ENCODE measurements around the gene RYR1.
"Not testable (repeated sequence)": the region's sequence is repeated elsewhere in the genome, so short reads cannot be mapped to it uniquely, and the experiment has no call there.

Gene RYR1

GRCh38 chr19:38583985-38584305 lies 150.5 kb downstream of the RYR1 start:
- TF ChIP-seq CTCF (IDR thresholded peaks at IDR 0.05; ENCODE audit: low read depth, low read length, missing control alignments): no peak
- DNase-seq (ENCODE audit: low read depth): no peak
- H3K4me3 ChIP-seq (ENCODE audit: low read depth, low read length): no peak overlapping the region

DNA sequence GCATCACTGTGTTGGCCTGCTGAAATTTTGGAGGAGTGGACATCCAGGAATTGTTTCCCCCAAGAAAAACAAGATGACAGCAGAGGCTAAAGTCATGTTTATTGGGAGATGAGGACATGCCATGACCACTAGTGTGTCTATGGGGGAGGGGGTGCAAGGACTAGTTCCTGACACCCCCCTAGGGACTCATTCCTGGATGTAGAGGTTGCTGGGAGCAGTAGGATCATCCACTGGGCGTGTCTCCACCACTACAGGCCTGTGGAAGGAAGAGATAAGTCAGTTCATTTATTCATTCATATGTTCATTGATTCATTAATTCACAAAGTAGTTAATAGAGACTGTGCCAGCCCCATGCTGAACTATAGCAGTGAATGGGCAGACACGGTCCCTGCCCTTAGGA lies 154.1 kb downstream of the RYR1 start:
- DNase-seq (ENCODE audit: low read depth): no peak
- no peak for TF ChIP-seq CTCF (IDR thresholded peaks at IDR 0.05; ENCODE audit: low read depth, low read length, missing control alignments)
- H3K4me3 ChIP-seq (ENCODE audit: low read depth, low read length): no peak overlapping the region

DNA sequence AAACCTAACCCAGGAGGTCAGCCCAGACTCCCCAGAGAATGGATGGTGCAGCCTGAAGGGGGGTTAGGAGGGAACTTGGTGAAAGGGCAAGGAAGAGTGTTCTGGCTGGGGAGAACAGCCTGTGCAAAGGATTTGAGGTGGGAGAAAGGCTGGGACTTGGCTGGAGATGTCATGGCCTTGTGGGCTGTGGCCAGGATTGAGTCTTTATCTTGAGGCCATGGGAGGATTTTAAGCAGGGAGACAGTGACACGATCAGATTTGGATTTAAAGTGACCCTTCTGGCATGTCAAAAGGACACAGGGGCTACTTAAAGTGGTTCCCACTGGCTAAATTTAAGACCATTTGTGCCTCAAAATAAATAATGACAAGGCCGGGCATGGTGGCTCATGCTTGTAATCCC lies 154.6 kb downstream of the RYR1 start:
- DNase-seq (ENCODE audit: low read depth): no peak
- TF ChIP-seq CTCF (IDR thresholded peaks at IDR 0.05; ENCODE audit: low read depth, low read length, missing control alignments): no peak
- no peak overlapping the region for H3K4me3 ChIP-seq (ENCODE audit: low read depth, low read length)

DNA sequence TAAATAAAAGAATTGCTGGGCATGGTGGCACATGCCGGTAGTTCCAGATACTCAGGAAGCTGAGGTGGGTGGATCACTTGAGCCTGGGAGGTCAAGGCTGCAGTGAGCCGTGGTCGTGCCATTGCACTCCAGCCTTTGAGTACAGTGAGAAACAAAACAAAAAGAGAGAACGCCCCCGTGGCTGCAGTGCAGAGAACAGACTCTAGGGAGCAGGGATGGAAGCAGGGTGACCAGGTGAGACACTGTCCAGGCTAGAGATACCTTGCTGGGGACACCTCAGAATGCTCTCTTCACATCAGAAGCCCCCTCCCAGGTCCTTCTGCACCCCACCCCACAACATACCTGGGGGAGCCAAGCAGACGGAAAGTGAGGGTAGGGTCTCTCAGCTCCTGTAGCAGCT lies 159.4 kb downstream of the RYR1 start:
- H3K4me3 ChIP-seq (ENCODE audit: low read depth, low read length): no peak overlapping the region
- DNase-seq (ENCODE audit: low read depth): no peak
- TF ChIP-seq CTCF (IDR thresholded peaks at IDR 0.05; ENCODE audit: low read depth, low read length, missing control alignments): no peak

- no peak overlapping the region for H3K4me3 ChIP-seq (ENCODE audit: low read depth, low read length)
- DNase-seq (ENCODE audit: low read depth): no peak
- no peak for TF ChIP-seq CTCF (IDR thresholded peaks at IDR 0.05; ENCODE audit: low read depth, low read length, missing control alignments)
These were observed 162.8 kb downstream of the RYR1 start for GRCh38 chr19:38596057-38596981.

DNA sequence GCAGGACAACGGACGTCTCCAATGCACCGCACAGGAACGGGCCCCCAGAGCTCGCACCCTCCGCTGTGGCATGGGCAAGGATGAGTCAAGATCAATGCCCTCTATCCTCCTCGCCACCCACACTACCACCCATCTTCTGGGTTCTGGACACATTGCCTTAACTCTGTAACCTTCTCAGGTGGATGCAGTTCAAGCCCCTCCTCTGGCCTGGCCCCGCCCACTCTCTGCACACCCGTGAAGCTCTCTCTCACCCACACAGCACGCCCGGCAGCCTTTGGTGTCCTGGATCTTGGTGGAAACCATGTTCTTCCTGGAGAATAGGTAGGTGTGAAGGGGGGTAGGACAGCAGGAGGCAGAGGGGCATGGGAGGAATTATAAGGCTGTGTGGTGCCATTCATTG lies 163.6 kb downstream of the RYR1 start:
- H3K4me3 ChIP-seq (ENCODE audit: low read depth, low read length): no peak overlapping the region
- TF ChIP-seq CTCF (IDR thresholded peaks at IDR 0.05; ENCODE audit: low read depth, low read length, missing control alignments): no peak
- no peak for DNase-seq (ENCODE audit: low read depth)

DNA sequence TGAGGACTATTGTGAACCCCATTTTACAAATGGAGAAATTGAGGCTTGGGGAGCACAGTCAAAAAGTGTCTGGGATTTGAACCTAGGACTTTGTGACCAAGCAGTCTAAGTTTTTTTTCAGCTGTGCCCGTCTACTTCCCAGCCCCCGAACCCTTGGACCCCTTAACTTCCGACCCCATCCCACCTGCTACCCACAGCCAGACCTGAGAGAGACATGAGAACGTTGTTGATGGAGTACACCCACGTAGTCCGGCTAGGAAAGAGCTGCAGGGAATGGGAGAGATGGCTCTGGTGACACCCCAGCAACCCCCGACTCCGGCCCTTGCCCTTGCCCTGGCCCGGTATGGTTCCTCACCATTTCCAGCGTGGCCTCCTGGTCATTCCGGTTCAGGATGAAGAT lies 166.2 kb downstream of the RYR1 start:
- DNase-seq (ENCODE audit: low read depth): no peak
- no peak for TF ChIP-seq CTCF (IDR thresholded peaks at IDR 0.05; ENCODE audit: low read depth, low read length, missing control alignments)
- no peak overlapping the region for H3K4me3 ChIP-seq (ENCODE audit: low read depth, low read length)

DNA sequence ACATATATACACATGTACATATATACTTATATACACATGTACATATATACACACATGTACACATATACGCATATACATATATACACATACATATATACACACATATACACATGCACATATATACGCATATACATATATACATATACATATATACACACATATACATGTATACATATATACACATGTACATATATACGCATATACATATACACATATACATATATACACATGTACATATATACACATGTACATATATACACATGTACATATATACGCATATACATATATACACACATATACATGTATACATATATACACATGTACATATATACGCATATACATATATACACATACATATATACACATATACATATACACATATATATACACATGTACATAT lies 169.4 kb downstream of the RYR1 start:
- H3K4me3 ChIP-seq (ENCODE audit: low read depth, low read length); DNase-seq (ENCODE audit: low read depth): not testable (repeated sequence)

Data from GM12864 (cell line).